ENCODE data around the gene ARRDC5.
"Not testable (repeated sequence)": the region's sequence is repeated elsewhere in the genome, so short reads cannot be mapped to it uniquely, and the experiment has no call there.

Gene ARRDC5

GRCh38 chr19:4859697-4860096, 43.0 kb downstream of the ARRDC5 start:
- H3K27ac ChIP-seq (ENCODE audit: low read length) = no peak overlapping the region

GRCh38 chr19:4856468-4856867, 46.2 kb downstream of the ARRDC5 start:
- H3K4me1 ChIP-seq (ENCODE audit: low read length); H3K4me3 ChIP-seq (ENCODE audit: low read length); H3K79me2 ChIP-seq (ENCODE audit: low read length); H3K36me3 ChIP-seq (replicated peaks; ENCODE audit: insufficient read depth, low read length); H3K9me3 ChIP-seq (replicated peaks; ENCODE audit: insufficient read depth, low read length); H3K9me2 ChIP-seq (replicated peaks; ENCODE audit: insufficient read depth, low read length); DNase-seq; H3F3A ChIP-seq (ENCODE audit: insufficient read depth, low read length); H3K4me2 ChIP-seq (ENCODE audit: low read depth, low read length); H3K27ac ChIP-seq (ENCODE audit: low read length); H4K20me1 ChIP-seq (ENCODE audit: insufficient read depth, low read length); H3K9ac ChIP-seq (ENCODE audit: low read length); H2AFZ ChIP-seq (ENCODE audit: low read length); H3K27me3 ChIP-seq (replicated peaks; ENCODE audit: insufficient read depth, low read length): not testable (repeated sequence)

More at GRCh38 chr19:4859697-4860096, 43.0 kb downstream of the ARRDC5 start:
- no peak for DNase-seq
- H3K4me2 ChIP-seq (ENCODE audit: low read depth, low read length) = no peak overlapping the region
- no peaks in the 10 kb centered on the region for H3K27me3 ChIP-seq (replicated peaks; ENCODE audit: insufficient read depth, low read length)
- H3K4me1 ChIP-seq (ENCODE audit: low read length) = no peaks in the 10 kb centered on the region
- H4K20me1 ChIP-seq (ENCODE audit: insufficient read depth, low read length) = no peaks in the 10 kb centered on the region
- no peaks in the 10 kb centered on the region for H3K9me3 ChIP-seq (replicated peaks; ENCODE audit: insufficient read depth, low read length)
- TF ChIP-seq CTCF (IDR thresholded peaks at IDR 0.05; ENCODE audit: low read length) (no peak), EZH2phosphoT487 (IDR thresholded peaks at IDR 0.05; ENCODE audit: low read length) (no peak), EZH2 (optimal IDR thresholded peaks at IDR 0.05; ENCODE audit: low read depth, low read length) (no peak)
- H3K4me3 ChIP-seq (ENCODE audit: low read length) = no peak overlapping the region
- H3F3A ChIP-seq (ENCODE audit: insufficient read depth, low read length) = no peaks in the 10 kb centered on the region
- no peak overlapping the region for H2AFZ ChIP-seq (ENCODE audit: low read length)
- H3K9me2 ChIP-seq (replicated peaks; ENCODE audit: insufficient read depth, low read length) = no peaks in the 10 kb centered on the region
- no peaks in the 10 kb centered on the region for H3K79me2 ChIP-seq (ENCODE audit: low read length)
- H3K36me3 ChIP-seq (replicated peaks; ENCODE audit: insufficient read depth, low read length) = no peaks in the 10 kb centered on the region
- no peak overlapping the region for H3K9ac ChIP-seq (ENCODE audit: low read length)

GRCh38 chr19:4853506-4853905, 49.2 kb downstream of the ARRDC5 start:
- not testable (repeated sequence) for H3K9me2 ChIP-seq (replicated peaks; ENCODE audit: insufficient read depth, low read length); H3K4me2 ChIP-seq (ENCODE audit: low read depth, low read length); H3K27me3 ChIP-seq (replicated peaks; ENCODE audit: insufficient read depth, low read length); H3F3A ChIP-seq (ENCODE audit: insufficient read depth, low read length); H2AFZ ChIP-seq (ENCODE audit: low read length); H3K9ac ChIP-seq (ENCODE audit: low read length); H4K20me1 ChIP-seq (ENCODE audit: insufficient read depth, low read length); H3K79me2 ChIP-seq (ENCODE audit: low read length); H3K4me3 ChIP-seq (ENCODE audit: low read length); DNase-seq; H3K4me1 ChIP-seq (ENCODE audit: low read length); H3K36me3 ChIP-seq (replicated peaks; ENCODE audit: insufficient read depth, low read length); H3K9me3 ChIP-seq (replicated peaks; ENCODE audit: insufficient read depth, low read length); H3K27ac ChIP-seq (ENCODE audit: low read length)

GRCh38 chr19:4852484-4852883, 50.2 kb downstream of the ARRDC5 start:
- H3F3A ChIP-seq (ENCODE audit: insufficient read depth, low read length) = no peaks in the 10 kb centered on the region
- H3K27ac ChIP-seq (ENCODE audit: low read length) = no peak overlapping the region
- H3K4me1 ChIP-seq (ENCODE audit: low read length) = no peaks in the 10 kb centered on the region
- no peaks in the 10 kb centered on the region for H3K27me3 ChIP-seq (replicated peaks; ENCODE audit: insufficient read depth, low read length)
- H3K36me3 ChIP-seq (replicated peaks; ENCODE audit: insufficient read depth, low read length) = no peaks in the 10 kb centered on the region
- H2AFZ ChIP-seq (ENCODE audit: low read length) = no peak overlapping the region
- no peak for DNase-seq
- no peaks in the 10 kb centered on the region for H4K20me1 ChIP-seq (ENCODE audit: insufficient read depth, low read length)
- no peak overlapping the region for H3K9ac ChIP-seq (ENCODE audit: low read length)
- no peaks in the 10 kb centered on the region for H3K79me2 ChIP-seq (ENCODE audit: low read length)
- H3K9me3 ChIP-seq (replicated peaks; ENCODE audit: insufficient read depth, low read length) = no peaks in the 10 kb centered on the region
- TF ChIP-seq CTCF (IDR thresholded peaks at IDR 0.05; ENCODE audit: low read length) (no peak), EZH2phosphoT487 (IDR thresholded peaks at IDR 0.05; ENCODE audit: low read length) (no peak), EZH2 (optimal IDR thresholded peaks at IDR 0.05; ENCODE audit: low read depth, low read length) (no peak)
- H3K4me2 ChIP-seq (ENCODE audit: low read depth, low read length) = no peak overlapping the region
- H3K9me2 ChIP-seq (replicated peaks; ENCODE audit: insufficient read depth, low read length) = no peaks in the 10 kb centered on the region
- no peak overlapping the region for H3K4me3 ChIP-seq (ENCODE audit: low read length)
